Breast epithelium (tissue), 3 donors: ENCODE results near the gene SLC44A1.

Source experiments
- POLR2A ChIP-seq: fragments of 450-650 bp; IDR thresholded peaks from one replicate; pipeline ENCODE4 v1.6.1; 2016; ENCODE audit warnings: antibody characterized with exemption, mild to moderate bottlenecking, moderate library complexity
- TF ChIP-seq, protein P1 (sequence below), 3 donors: fragments of 450-650 bp; IDR thresholded peaks; one replicate each; pipeline ENCODE4 v1.5.1; 2016 to 2017; ENCODE audit warnings: antibody characterized with exemption in 3 of 3, mild to moderate bottlenecking in 3 of 3, moderate library complexity in 3 of 3

- TF ChIP-seq POLR2A: no peak
- TF ChIP-seq, protein P1, sequence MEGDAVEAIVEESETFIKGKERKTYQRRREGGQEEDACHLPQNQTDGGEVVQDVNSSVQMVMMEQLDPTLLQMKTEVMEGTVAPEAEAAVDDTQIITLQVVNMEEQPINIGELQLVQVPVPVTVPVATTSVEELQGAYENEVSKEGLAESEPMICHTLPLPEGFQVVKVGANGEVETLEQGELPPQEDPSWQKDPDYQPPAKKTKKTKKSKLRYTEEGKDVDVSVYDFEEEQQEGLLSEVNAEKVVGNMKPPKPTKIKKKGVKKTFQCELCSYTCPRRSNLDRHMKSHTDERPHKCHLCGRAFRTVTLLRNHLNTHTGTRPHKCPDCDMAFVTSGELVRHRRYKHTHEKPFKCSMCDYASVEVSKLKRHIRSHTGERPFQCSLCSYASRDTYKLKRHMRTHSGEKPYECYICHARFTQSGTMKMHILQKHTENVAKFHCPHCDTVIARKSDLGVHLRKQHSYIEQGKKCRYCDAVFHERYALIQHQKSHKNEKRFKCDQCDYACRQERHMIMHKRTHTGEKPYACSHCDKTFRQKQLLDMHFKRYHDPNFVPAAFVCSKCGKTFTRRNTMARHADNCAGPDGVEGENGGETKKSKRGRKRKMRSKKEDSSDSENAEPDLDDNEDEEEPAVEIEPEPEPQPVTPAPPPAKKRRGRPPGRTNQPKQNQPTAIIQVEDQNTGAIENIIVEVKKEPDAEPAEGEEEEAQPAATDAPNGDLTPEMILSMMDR (IDR thresholded peaks at IDR 0.05): no peak
These were observed 68.8 kb downstream of the SLC44A1 start for GRCh38 chr9:105313238-105313637.
